Putamen (tissue), 1 donor: ENCODE data around the gene NDUFV1.
"Not testable (repeated sequence)": the region's sequence is repeated elsewhere in the genome, so short reads cannot be mapped to it uniquely, and the experiment has no call there.

Experiments
- DNase-seq: peaks from one replicate; pipeline ENCODE4 v3.0.0-alpha.2; 2016; ENCODE audit warnings: low spot score

NDUFV1 gene

DNA sequence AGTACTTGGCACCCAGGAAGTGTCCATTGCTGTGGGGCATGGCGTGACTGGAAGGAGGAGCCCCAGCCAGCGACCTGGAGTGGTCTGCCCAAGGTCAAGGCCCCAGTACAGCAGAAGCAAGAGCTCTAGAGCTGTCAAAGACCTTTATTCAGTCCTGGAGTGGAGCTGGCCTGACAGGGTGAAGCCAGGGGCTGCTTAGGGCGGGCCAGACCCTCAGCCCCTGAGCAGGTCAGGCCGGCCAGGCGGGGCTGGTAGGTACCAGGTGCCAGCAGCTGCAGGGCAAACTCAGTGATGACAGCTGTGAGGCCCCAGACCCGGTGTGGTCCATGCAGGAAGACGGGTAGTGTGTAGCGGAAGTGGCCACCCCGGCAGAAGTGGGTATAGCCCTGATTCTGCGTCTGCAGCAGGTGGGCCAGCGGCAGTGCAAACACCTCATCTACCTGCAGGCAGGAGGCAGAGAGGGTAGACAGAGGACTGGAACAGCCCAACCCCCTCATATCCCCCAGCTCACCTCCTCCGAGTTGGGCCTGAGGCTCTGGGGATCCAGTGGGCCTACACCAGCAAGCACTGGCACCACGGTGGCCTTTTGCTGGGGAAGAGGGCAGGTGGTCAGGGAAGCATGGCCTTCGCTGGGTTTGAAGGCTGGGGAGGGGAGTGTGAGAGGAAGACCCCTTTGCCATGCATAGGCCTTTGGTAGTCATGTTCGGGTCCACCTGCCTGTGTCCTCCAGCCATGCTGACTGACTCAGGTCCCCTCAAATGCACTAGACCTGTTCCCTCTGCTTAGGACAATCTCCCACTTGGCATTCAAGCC is 21.3 kb downstream of the NDUFV1 start:
- no peak for DNase-seq

DNA sequence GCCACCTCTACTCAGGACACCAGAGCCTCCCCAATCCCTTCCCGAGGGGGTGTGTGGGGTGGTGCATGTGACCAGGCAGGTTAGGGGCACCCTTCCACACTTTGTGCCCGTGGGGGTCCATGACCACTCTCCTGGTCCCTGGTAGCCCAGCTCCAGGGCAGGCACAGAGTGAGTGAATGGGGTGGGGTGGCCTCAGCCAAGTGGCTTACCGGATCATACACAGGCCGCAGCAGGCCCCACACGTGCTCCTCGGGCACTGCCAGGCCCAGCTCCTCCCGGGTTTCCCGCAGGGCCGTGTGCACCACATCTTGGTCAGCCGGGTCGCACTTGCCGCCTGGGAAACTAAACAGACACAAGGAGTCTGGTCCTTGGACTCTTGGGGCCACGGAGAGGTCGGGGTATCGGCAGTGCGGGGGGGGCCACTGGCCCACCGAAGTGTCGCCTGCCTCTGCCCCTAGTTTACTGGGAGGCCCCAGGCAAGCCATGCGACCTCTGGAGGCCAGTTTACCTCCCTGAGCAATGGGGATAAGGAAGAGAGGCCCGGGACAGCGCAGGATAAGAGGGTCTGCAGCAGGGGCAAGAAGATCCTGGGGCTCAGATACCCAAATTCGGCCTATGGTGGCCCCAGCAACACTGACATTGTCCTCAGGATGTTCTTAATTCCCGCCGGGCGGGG is 22.1 kb downstream of the NDUFV1 start:
- DNase-seq: no peak

GRCh38 chr11:67629386-67630227 is 22.9 kb downstream of the NDUFV1 start, which contains the start of gene NUDT8:
Gene NUDT8, minus strand, starts transcription at chr11:67629937. Its CDS starts 26 bp downstream, at chr11:67629911.
- peak; percentile 71 for DNase-seq

GRCh38 chr11:67630228-67630942 is 23.6 kb downstream of the NDUFV1 start:
- peak; percentile 95 for DNase-seq

DNA sequence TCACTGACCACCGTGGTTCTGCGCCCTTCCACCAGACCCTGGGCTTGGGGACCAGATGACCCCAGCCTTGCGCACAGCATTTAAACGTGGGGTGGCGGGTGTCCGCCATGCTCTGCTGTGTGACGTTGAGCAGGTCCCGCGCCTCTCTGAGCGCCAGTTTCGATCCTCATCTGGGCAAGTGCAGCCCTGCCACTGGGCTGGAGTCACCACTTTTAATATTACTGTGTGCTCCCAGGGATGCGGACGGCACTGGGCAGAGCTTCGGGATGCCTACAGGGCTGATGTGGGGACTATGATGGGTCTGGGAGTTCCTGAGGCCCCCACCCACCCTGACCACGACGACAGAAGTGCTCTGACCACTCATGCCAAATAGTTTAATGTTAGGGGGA is 24.2 kb downstream of the NDUFV1 start:
- no peak for DNase-seq

DNA sequence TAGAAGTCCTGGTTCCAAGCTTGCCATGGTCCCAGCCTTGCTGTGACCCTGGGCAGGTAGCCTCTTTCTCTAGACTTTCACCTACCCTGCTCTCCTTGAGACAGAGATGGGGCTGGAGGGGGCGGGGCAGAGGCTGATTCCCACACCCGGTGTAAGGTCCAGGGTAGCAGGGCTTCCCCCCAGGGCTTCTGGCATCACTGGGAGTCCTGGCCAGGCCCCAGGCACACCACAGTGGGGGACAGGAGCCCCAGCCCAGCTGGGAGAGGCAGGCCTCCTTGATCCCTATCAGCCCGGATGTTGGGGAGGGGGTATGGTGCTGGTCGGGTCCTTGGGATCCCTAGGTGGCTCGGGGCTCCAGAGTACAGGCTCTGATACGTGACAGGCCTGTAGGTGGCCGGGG is 24.7 kb downstream of the NDUFV1 start:
- no peak for DNase-seq

DNA sequence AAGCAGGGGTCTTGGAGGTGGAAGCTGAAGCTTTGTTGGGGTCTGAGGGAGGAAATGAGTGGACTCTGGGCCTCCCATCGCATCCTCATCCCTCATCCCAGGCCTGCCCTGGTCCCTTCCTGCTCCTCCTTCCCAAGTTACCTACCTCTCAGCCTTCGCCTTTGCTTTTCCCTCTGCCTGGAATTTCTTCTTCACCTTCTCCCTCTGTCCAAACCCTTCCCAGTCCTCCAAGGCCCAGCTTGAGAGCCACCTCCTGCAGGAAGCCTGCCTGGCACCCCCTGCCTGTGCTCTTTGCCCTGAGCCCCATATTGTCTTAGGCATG is 25.1 kb downstream of the NDUFV1 start:
- DNase-seq: no peak

GRCh38 chr11:67632175-67632981 is 25.6 kb downstream of the NDUFV1 start:
- no peak for DNase-seq

- DNase-seq: no peak
Measured at GRCh38 chr11:67632982-67633755, 26.4 kb downstream of the NDUFV1 start.

GRCh38 chr11:67633758-67634365 is 27.1 kb downstream of the NDUFV1 start:
- DNase-seq: no peak

GRCh38 chr11:67634366-67635230 is 27.9 kb downstream of the NDUFV1 start:
- no peak for DNase-seq

- no peak for DNase-seq
Measured at GRCh38 chr11:67635231-67635521, 28.4 kb downstream of the NDUFV1 start.

DNA sequence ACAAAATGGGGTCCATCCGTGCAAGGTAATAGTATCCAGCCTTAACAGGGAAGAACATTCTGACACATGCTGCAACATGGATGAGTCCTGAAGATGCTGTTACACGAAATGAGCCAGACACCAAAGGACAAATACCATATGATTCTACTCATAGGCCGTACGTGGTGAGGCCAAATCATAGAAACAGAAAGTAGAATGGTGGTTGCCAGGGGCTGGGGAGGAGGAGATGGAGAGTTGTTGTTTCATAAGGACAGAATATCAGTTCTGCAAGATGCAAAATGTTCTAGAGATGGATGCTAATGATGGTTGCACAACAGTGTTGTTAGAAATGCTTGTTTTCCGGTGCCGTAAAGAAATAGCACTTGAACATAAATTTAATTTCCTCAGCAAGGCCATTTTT is 30.2 kb downstream of the NDUFV1 start:
- DNase-seq: no peak

GRCh38 chr11:67637441-67637840 is 30.7 kb downstream of the NDUFV1 start:
- DNase-seq: not testable (repeated sequence)

GRCh38 chr11:67638535-67639437 is 32.0 kb downstream of the NDUFV1 start:
- no peak for DNase-seq

GRCh38 chr11:67639438-67639859 is 32.7 kb downstream of the NDUFV1 start, which contains the start of gene TBX10:
Gene TBX10, minus strand, starts transcription at chr11:67639763. Its CDS starts 291 bp downstream, at chr11:67639472.
- no peak for DNase-seq

- DNase-seq: no peak
Measured at GRCh38 chr11:67640021-67640757, 33.5 kb downstream of the NDUFV1 start.
